Effector memory CD4-positive, alpha-beta T cell (primary cell): ENCODE results near the gene MEGF11.

Experiments used
- DNase-seq, 3 donors: peaks; one replicate each; pipeline ENCODE4 v3.0.0-alpha.2; 2020
- H3K27ac ChIP-seq: 2 replicates; pipeline ENCODE4 v1.7.0; 2013; ENCODE audit warnings: mild to moderate bottlenecking, low read length, moderate library complexity; ENCODE audit not compliant: insufficient read depth, poor library complexity, severe bottlenecking
- H3K27me3 ChIP-seq: replicated peaks from 2 replicates; pipeline ENCODE4 v1.7.0; 2013; ENCODE audit warnings: mild to moderate bottlenecking, low read length; ENCODE audit not compliant: insufficient read depth, control insufficient read depth, poor library complexity, severe bottlenecking
- H3K36me3 ChIP-seq: 2 replicates; pipeline ENCODE4 v1.7.0; 2013; ENCODE audit warnings: mild to moderate bottlenecking, low read length, moderate library complexity; ENCODE audit not compliant: control insufficient read depth, insufficient read depth
- H3K4me1 ChIP-seq: 2 replicates; pipeline ENCODE4 v1.7.0; 2013; ENCODE audit warnings: low read length, mild to moderate bottlenecking; ENCODE audit not compliant: control insufficient read depth, insufficient read depth, poor library complexity, severe bottlenecking
- H3K4me3 ChIP-seq: 2 replicates; pipeline ENCODE4 v1.7.0; 2013; ENCODE audit warnings: low read length, low read depth, mild to moderate bottlenecking; ENCODE audit not compliant: insufficient read depth, poor library complexity, severe bottlenecking
- H3K9me3 ChIP-seq: 2 replicates; pipeline ENCODE4 v1.7.0; 2013; ENCODE audit warnings: mild to moderate bottlenecking, low read length, moderate library complexity; ENCODE audit not compliant: control insufficient read depth

MEGF11 gene

GRCh38 chr15:65917936-65918335, 335.6 kb downstream of the MEGF11 start:
- Histone ChIP-seq H3K27ac (no peak overlapping the region), H3K4me1 (peaks cover 3% of the 10 kb centered on the region), H3K4me3 (no peak overlapping the region), H3K9me3 (no peaks in the 10 kb centered on the region), H3K27me3 (no peaks in the 10 kb centered on the region), H3K36me3 (no peaks in the 10 kb centered on the region)
- no peak for DNase-seq

- Histone ChIP-seq H3K4me3 (no peak overlapping the region), H3K27me3 (no peaks in the 10 kb centered on the region), H3K4me1 (peaks cover 3% of the 10 kb centered on the region), H3K9me3 (no peaks in the 10 kb centered on the region), H3K36me3 (no peaks in the 10 kb centered on the region), H3K27ac (no peak overlapping the region)
- DNase-seq: no peak
These were observed 336.2 kb downstream of the MEGF11 start for GRCh38 chr15:65917407-65917756.

GRCh38 chr15:65916664-65917406, 336.7 kb downstream of the MEGF11 start:
- H3K36me3 ChIP-seq: no peaks in the 10 kb centered on the region
- H3K27ac ChIP-seq: no peak overlapping the region
- no peaks in the 10 kb centered on the region for H3K9me3 ChIP-seq
- no peak for DNase-seq
- H3K4me1 ChIP-seq: peaks cover 3% of the 10 kb centered on the region
- no peak overlapping the region for H3K4me3 ChIP-seq
- H3K27me3 ChIP-seq: no peaks in the 10 kb centered on the region

GRCh38 chr15:65916041-65916663, 337.4 kb downstream of the MEGF11 start:
- Histone ChIP-seq H3K4me1 (peaks cover 3% of the 10 kb centered on the region), H3K27ac (no peak overlapping the region), H3K27me3 (no peaks in the 10 kb centered on the region), H3K4me3 (no peak overlapping the region), H3K9me3 (no peaks in the 10 kb centered on the region), H3K36me3 (no peaks in the 10 kb centered on the region)
- no peak for DNase-seq

GRCh38 chr15:65914981-65915925, 338.3 kb downstream of the MEGF11 start:
- H3K27ac ChIP-seq: no peak overlapping the region
- H3K4me1 ChIP-seq: peaks cover 3% of the 10 kb centered on the region
- H3K4me3 ChIP-seq: no peak overlapping the region
- H3K9me3 ChIP-seq: no peaks in the 10 kb centered on the region
- no peaks in the 10 kb centered on the region for H3K27me3 ChIP-seq
- H3K36me3 ChIP-seq: peaks cover 6% of the 10 kb centered on the region
- DNase-seq: no peak

GRCh38 chr15:65914386-65914785, 339.2 kb downstream of the MEGF11 start:
- DNase-seq: no peak
- no peak overlapping the region for H3K27ac ChIP-seq
- H3K9me3 ChIP-seq: no peaks in the 10 kb centered on the region
- no peaks in the 10 kb centered on the region for H3K27me3 ChIP-seq
- H3K4me3 ChIP-seq: no peak overlapping the region
- peaks cover 3% of the 10 kb centered on the region for H3K4me1 ChIP-seq
- H3K36me3 ChIP-seq: peaks cover 10% of the 10 kb centered on the region

DNA sequence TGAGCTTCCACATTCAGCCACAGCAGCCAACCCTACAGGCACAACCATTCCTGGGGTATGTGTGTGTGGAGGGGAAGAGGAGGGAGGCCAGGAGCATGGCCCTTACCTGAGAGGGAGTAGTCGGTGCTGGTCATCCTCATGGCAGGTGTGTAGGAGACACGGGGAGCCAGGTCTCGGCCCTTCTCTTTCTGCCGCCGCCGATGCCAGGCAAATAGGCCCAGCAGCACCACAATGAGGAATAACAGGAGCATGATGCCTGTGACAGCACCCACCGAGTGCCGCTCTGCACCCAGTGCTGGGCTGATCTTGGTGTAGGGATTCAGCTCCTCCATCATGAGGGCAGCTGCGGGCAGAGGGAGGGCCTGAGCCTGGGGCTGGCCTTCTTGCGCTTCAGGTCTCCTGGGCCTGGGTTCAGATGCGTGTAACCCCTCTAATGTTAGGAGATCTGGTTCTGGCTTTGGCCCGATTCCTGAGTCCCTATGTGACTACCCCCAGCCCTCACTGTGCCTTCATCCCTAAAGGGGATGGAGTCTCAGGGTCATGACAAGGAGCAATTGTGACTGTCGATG, 339.8 kb downstream of the MEGF11 start:
- DNase-seq: no peak
- Histone ChIP-seq H3K27ac (no peak overlapping the region), H3K36me3 (peaks cover 13% of the 10 kb centered on the region), H3K9me3 (no peaks in the 10 kb centered on the region), H3K4me1 (peaks cover 3% of the 10 kb centered on the region), H3K27me3 (no peaks in the 10 kb centered on the region), H3K4me3 (no peak overlapping the region)

- Histone ChIP-seq H3K4me1 (peaks cover 3% of the 10 kb centered on the region), H3K9me3 (no peaks in the 10 kb centered on the region), H3K27ac (no peak overlapping the region), H3K36me3 (peaks cover 21% of the 10 kb centered on the region), H3K27me3 (no peaks in the 10 kb centered on the region), H3K4me3 (no peak overlapping the region)
- DNase-seq: no peak
These were observed 341.3 kb downstream of the MEGF11 start for GRCh38 chr15:65912235-65912634.

DNA sequence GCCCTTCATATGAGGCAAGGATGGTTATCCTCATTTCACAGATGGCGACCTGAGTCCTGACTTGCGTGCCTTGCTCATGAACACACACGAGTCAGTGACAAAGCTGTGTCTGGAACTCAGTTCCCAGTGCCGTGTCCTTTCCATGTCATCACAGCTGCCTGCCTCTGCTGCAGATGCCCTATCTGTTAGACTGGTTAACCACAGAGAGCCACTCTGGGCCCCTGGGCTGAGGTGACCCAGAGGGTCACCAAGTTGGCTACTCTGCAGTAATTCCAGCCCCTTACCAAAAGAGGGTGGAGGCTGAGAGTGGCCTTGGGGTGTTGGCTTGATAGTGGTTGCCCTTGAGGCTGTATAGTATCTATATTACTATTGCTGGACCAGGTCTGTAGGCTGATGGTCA, 343.2 kb downstream of the MEGF11 start:
- no peak for DNase-seq
- Histone ChIP-seq H3K36me3 (peaks cover 21% of the 10 kb centered on the region), H3K4me1 (no peaks in the 10 kb centered on the region), H3K4me3 (no peak overlapping the region), H3K27ac (no peak overlapping the region), H3K9me3 (no peaks in the 10 kb centered on the region), H3K27me3 (no peaks in the 10 kb centered on the region)
